KMS-11 (cell line): ENCODE results near the gene MST1.
"Not testable (repeated sequence)": the region's sequence is repeated elsewhere in the genome, so short reads cannot be mapped to it uniquely, and the experiment has no call there.

Experiments used
- H2AFZ ChIP-seq: fragments of 200-600 bp; sonication (generic); 2 replicates; pipeline ENCODE4 v1.6.1; 2016; ENCODE audit warnings: antibody characterized with exemption, mixed run types, low read depth
- H3K27ac ChIP-seq: fragments of 200-600 bp; sonication (generic); 2 replicates; pipeline ENCODE4 v1.6.1; 2016; ENCODE audit warnings: mild to moderate bottlenecking, mixed run types
- H3K27me3 ChIP-seq: fragments of 200-600 bp; sonication (generic); 2 replicates; pipeline ENCODE4 v1.6.1; 2017; ENCODE audit warnings: mild to moderate bottlenecking, low read depth, mixed run types, moderate library complexity; ENCODE audit not compliant: insufficient read depth
- H3K36me3 ChIP-seq: fragments of 200-600 bp; sonication (generic); 2 replicates; pipeline ENCODE4 v1.6.1; 2017; ENCODE audit warnings: mild to moderate bottlenecking, mixed run types; ENCODE audit not compliant: insufficient read depth
- H3K4me1 ChIP-seq: fragments of 200-600 bp; sonication (generic); 2 replicates; pipeline ENCODE4 v1.6.1; 2016; ENCODE audit warnings: mild to moderate bottlenecking, low read depth, mixed run types; ENCODE audit not compliant: poor library complexity, severe bottlenecking
- H3K4me2 ChIP-seq: fragments of 200-600 bp; sonication (generic); 2 replicates; pipeline ENCODE4 v1.7.0; 2016; ENCODE audit warnings: mild to moderate bottlenecking, mixed run types
- H3K4me3 ChIP-seq: fragments of 200-600 bp; sonication (generic); IDR thresholded peaks from 2 replicates; pipeline ENCODE4 v1.6.1; 2017; ENCODE audit warnings: low read depth, low read length, mixed read lengths; ENCODE audit not compliant: insufficient read depth
- H3K79me2 ChIP-seq: fragments of 200-600 bp; sonication (generic); 2 replicates; pipeline ENCODE4 v1.6.1; 2016; ENCODE audit warnings: low read depth, mixed run types; ENCODE audit not compliant: insufficient read depth
- H3K9ac ChIP-seq: fragments of 200-600 bp; sonication (generic); 2 replicates; pipeline ENCODE4 v1.6.1; 2016; ENCODE audit warnings: mild to moderate bottlenecking, mixed run types
- H4K20me1 ChIP-seq: fragments of 200-600 bp; sonication (generic); 2 replicates; pipeline ENCODE4 v1.6.1; 2016; ENCODE audit warnings: mild to moderate bottlenecking, mixed run types; ENCODE audit not compliant: insufficient read depth

The MST1 gene

GRCh38 chr3:49691481-49691880, 2.2 kb upstream of the MST1 start:
- H3K4me1 ChIP-seq, H2AFZ ChIP-seq, H3K4me3 ChIP-seq, H3K9ac ChIP-seq, H3K36me3 ChIP-seq, H4K20me1 ChIP-seq, H3K4me2 ChIP-seq, H3K27me3 ChIP-seq, H3K27ac ChIP-seq, H3K79me2 ChIP-seq: not testable (repeated sequence)

GRCh38 chr3:49690856-49691255, 1.6 kb upstream of the MST1 start:
- H3K4me1 ChIP-seq, H4K20me1 ChIP-seq, H2AFZ ChIP-seq, H3K4me2 ChIP-seq, H3K27me3 ChIP-seq, H3K79me2 ChIP-seq, H3K4me3 ChIP-seq, H3K9ac ChIP-seq, H3K36me3 ChIP-seq, H3K27ac ChIP-seq: not testable (repeated sequence)

- H3K27ac ChIP-seq, H3K27me3 ChIP-seq, H3K4me3 ChIP-seq, H4K20me1 ChIP-seq, H3K4me1 ChIP-seq, H3K79me2 ChIP-seq, H3K36me3 ChIP-seq: not testable (repeated sequence)
- Histone ChIP-seq H2AFZ (peak overlapping the region; percentile 38; the same call in 1 of the 2 replicates), H3K9ac (peak overlapping the region; percentile 53; the same call in 1 of the 2 replicates), H3K4me2 (peak overlapping the region; percentile 42)
Measured at GRCh38 chr3:49689908-49690624, 792 bp upstream of the MST1 start.

GRCh38 chr3:49688338-49689045, 782 bp downstream of the MST1 start:
- H2AFZ ChIP-seq, result peak overlapping the region; percentile 95
- peak overlapping the region; percentile 53; the same call in 1 of the 2 replicates for H3K9ac ChIP-seq
- H3K4me3 ChIP-seq, H3K27me3 ChIP-seq, H3K36me3 ChIP-seq, H3K79me2 ChIP-seq, H3K4me1 ChIP-seq, H4K20me1 ChIP-seq: not testable (repeated sequence)
- H3K27ac ChIP-seq, result peak overlapping the region; percentile 49; the same call in 1 of the 2 replicates
- peak overlapping the region; percentile 52; the same call in 1 of the 2 replicates for H3K4me2 ChIP-seq

- not testable (repeated sequence) for H3K9ac ChIP-seq, H3K36me3 ChIP-seq
Measured at GRCh38 chr3:49687424-49687795, 1.9 kb downstream of the MST1 start.

GRCh38 chr3:49686769-49687423, 2.4 kb downstream of the MST1 start:
- not testable (repeated sequence) for H2AFZ ChIP-seq, H4K20me1 ChIP-seq, H3K9ac ChIP-seq, H3K27ac ChIP-seq, H3K4me1 ChIP-seq, H3K36me3 ChIP-seq, H3K4me3 ChIP-seq, H3K79me2 ChIP-seq, H3K27me3 ChIP-seq, H3K4me2 ChIP-seq

More at GRCh38 chr3:49687424-49687795, 1.9 kb downstream of the MST1 start:
- H3K4me1 ChIP-seq, H3K27me3 ChIP-seq, H4K20me1 ChIP-seq, H2AFZ ChIP-seq, H3K27ac ChIP-seq, H3K79me2 ChIP-seq, H3K4me3 ChIP-seq, H3K4me2 ChIP-seq: not testable (repeated sequence)

GRCh38 chr3:49686346-49686745, 2.9 kb downstream of the MST1 start:
- H3K79me2 ChIP-seq, H4K20me1 ChIP-seq, H2AFZ ChIP-seq, H3K9ac ChIP-seq, H3K27ac ChIP-seq, H3K36me3 ChIP-seq, H3K27me3 ChIP-seq, H3K4me1 ChIP-seq, H3K4me2 ChIP-seq, H3K4me3 ChIP-seq: not testable (repeated sequence)

- not testable (repeated sequence) for H4K20me1 ChIP-seq, H3K4me3 ChIP-seq, H2AFZ ChIP-seq, H3K4me2 ChIP-seq, H3K4me1 ChIP-seq, H3K36me3 ChIP-seq, H3K27me3 ChIP-seq, H3K79me2 ChIP-seq, H3K9ac ChIP-seq, H3K27ac ChIP-seq
Measured at GRCh38 chr3:49685846-49686245, 3.4 kb downstream of the MST1 start.

GRCh38 chr3:49685103-49685502, 4.2 kb downstream of the MST1 start:
- not testable (repeated sequence) for H3K9ac ChIP-seq, H3K36me3 ChIP-seq, H3K4me1 ChIP-seq, H3K4me3 ChIP-seq, H3K27me3 ChIP-seq, H3K79me2 ChIP-seq, H2AFZ ChIP-seq, H3K4me2 ChIP-seq, H4K20me1 ChIP-seq, H3K27ac ChIP-seq

- not testable (repeated sequence) for H3K4me3 ChIP-seq, H3K27me3 ChIP-seq, H4K20me1 ChIP-seq, H3K36me3 ChIP-seq, H3K9ac ChIP-seq, H3K27ac ChIP-seq, H2AFZ ChIP-seq, H3K4me2 ChIP-seq, H3K4me1 ChIP-seq, H3K79me2 ChIP-seq
Measured at GRCh38 chr3:49684453-49684852, 4.8 kb downstream of the MST1 start.
